NCI-H1105 treated with DMSO at 0.1 percent for 48 hours (cell line): ENCODE measurements around the gene TKT.

Source experiments
- DNase-seq: peaks from one replicate; lab custom pipeline; 2025; lab: John Stamatoyannopoulos, UW

Gene TKT

DNA sequence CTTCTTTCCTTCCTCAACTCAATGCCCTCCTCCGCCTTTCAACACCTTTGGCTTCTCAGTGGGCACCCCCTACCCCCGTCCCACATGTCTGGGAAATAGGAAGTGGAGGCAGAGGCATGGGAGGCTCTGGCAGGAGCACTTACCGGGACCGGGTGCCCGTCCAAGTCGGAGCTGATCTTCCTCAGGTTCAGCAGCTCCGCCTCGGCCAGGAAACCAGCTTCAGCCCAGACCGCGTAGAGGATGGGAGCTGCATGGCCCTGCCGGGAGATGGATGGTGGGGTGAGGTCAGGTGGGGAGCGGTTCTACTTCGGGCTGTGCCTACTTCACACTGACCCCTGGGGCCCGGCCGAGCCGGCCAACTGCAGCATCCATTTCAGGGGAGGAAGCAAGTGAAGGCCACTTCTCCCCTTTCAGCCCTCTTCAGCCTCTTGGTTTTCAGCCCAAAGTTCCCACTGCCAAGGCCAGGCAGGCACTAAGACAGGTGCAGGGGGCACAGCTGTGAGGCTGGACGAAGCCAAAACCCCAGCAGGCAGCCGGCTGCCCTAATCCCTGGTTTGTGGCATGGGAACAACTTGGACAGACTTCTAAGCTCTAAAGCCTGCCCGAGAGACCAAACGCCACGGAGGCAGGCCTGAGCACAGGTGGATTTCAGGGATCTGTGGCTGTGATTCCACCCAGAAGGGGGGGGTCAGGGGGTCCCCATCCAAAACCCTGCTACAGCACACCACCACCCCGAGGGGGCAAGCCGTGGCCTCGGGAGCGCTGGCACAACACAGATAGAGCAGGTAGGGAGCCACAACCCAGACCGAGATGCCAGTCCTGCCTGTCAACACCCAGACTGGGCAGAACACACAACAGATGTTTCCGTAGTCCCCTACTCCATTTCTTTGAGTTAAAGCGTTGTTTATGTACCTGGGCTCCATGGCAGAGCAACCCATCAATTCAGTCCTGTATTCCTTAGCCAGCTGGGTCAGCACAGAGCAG is 14.5 kb downstream of the TKT start:
- DNase-seq = no peak

DNA sequence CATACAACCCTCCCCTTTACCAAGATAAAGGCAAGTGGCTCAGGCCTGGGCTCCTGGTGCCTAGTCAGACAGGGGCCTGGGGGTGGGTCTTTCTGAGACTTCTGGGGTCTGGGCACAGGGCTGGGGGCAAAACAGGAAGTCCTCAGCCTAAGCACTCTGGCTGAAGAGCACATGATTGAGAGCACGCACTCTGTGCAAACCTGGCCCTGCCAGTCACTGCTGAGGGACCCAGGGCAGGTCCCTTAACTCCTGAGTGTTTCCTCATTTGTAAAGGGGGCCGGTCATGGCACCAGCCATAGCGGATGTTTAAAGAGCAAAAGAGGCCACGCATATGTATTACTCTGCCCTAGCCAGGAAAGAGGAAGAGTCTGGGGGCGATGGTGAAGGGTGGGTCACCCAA is 16.0 kb downstream of the TKT start:
- DNase-seq = no peak

DNA sequence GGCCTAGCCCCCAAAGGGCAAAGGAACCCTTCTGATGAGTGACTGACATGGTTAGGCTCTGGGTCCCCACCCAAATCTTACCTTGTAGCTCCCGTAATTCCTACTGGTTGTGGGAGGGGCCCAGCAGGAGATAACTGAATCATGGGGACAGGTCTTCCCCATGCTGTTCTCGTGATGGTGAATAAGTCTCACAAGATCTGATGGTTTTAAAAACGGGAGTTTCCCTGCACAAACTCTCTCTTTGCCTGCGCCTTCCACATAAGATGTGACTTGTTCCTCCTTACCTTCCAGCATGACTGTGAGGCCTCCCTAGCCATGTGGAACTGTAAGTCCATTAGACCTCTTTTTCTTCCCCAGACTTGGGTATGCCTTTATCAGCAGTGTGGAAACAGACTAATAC is 16.9 kb downstream of the TKT start:
- no peak for DNase-seq

DNA sequence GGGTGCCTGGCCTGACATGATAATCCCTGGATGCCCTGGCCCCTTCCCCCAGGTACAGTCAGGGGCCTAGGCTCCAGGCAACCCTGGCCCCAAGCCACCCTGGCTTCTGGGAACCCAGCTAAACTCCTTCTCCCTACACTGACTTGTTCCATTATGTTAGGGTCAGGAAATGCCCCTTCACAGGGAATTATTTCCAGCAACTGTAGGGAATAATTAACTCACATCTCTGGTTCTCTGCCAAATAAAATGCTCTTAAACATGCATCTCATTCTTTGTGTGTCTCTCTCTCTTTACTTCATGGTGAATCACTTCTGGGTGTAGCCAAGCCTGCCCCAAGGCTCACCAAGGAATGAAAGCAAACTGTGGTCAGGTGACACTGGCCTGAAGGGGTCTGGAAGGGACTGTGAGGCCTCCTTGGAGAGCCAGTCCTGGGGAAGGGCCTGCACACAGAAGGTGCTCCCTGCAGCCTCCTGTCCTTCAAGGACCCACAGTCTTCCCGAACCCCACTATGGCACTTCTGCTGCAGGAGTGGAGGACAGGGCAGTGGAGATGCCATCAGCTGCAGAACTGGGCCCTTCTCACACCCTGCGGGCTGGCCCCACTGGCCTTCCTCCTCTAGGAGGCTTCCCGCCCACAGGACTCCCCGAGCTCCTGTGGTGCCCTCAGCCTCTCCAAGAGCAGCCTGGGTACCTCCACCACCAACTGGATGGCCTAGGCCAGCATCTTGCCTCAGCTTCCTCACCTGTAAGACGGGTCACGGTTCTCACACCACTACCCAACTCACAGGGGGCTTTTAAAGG is 17.6 kb downstream of the TKT start:
- DNase-seq = peak; percentile 18

DNA sequence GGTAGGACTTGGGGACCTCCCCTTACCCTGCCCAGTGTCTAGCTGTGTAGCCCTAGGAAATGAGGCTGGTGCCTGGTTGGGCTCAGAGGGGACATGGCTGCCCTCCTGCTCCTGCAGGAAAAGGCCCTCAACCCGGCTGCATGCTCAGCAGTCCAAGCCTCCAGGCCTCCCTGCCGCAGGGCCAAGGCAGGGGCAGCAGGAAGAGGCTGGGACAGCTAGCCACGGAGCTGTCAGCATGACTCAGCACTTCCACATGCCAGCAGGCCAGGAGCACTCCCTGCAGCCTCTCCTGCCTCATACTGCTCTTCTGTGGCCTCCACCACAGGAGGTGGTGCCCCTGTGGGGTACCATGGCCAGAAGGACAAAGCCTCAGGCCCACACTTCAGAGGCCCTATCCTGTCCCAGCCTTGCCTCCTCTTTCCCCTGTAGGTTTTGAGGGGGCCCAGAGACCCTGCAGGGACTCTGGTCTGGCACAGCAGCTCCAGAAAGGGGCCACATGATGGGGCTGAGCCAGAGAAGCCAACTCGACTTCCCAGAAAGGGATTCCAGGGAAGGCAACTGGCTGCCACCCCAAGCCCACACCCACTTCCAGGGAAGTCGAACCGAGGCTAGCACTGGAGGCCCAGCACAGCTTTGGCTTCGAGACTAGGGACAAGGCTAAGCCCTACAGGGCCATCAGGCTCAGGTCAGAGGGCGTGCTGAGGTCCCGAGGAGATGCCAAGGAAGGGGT is 19.5 kb downstream of the TKT start:
- no peak for DNase-seq

DNA sequence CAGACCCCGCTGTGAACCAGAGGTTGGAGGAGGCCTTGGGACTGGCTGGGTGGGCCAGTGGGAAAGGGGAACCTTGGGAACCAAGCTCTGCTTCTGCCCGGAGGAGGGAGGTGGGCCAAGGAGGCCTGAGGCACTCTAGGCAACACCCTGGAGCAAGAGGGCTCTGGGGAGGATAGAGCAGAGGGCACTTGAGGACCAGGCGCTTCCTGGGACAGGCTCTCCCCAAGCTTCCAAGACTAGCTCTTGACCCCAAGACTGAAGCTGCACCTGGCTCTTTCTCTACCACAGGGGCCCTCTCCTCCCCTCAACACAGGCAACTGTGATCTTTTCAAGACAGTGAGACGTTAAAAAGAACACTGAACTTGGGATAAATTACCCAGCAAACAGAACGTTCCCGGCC is 20.3 kb downstream of the TKT start:
- no peak for DNase-seq

DNA sequence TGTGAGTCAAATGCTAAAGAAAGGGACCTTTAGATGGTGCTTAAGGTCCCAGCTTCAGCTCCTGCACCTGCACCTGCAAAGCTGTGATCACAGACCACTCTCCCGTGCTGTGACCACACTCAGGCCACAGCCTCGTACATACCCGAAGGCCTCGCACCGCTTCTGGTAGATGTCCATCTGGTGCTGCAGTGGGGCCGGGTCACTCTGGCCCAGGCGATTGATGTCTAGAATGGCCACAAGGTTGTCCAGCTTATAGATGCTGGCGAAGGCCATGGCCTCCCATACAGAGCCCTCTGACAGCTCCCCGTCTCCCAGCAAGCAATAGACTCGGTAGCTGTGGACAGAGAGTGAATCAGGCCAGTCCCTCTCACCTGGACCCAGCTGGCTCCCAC is 21.0 kb downstream of the TKT start:
- no peak for DNase-seq

DNA sequence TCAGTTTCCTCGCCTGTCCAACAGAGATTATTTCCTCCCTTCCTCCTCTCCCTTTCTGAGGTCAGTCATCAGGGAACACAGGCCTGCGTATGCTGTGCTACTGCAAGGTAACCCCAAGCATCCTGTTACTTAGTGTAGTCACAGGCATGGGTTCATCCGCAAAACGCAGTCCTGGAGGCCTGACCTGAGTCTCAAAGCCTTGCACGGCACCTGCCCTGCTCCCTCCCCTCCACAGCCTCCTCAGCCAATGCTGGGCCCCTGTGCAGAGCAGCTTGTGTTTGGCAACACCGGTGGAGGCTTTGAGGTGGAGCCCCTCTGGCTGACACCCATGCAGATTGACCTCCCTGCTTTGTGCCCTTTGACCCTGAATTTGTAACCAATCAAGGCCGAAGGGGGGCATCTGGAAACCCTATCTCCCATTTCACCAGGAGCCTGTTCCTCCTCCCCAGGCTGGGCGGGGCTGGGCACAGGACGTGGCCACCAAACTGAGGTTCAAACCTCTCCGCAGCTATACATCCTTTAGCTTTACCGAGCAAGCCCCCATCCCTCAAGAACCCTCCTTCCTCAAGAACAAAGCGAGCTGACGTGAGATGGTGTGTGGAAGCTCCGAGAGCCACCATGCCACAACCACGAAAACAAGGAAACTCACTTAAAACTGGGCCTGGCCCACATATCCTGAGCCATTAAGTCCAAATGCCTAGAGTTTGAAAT is 21.5 kb downstream of the TKT start:
- no peak for DNase-seq

DNA sequence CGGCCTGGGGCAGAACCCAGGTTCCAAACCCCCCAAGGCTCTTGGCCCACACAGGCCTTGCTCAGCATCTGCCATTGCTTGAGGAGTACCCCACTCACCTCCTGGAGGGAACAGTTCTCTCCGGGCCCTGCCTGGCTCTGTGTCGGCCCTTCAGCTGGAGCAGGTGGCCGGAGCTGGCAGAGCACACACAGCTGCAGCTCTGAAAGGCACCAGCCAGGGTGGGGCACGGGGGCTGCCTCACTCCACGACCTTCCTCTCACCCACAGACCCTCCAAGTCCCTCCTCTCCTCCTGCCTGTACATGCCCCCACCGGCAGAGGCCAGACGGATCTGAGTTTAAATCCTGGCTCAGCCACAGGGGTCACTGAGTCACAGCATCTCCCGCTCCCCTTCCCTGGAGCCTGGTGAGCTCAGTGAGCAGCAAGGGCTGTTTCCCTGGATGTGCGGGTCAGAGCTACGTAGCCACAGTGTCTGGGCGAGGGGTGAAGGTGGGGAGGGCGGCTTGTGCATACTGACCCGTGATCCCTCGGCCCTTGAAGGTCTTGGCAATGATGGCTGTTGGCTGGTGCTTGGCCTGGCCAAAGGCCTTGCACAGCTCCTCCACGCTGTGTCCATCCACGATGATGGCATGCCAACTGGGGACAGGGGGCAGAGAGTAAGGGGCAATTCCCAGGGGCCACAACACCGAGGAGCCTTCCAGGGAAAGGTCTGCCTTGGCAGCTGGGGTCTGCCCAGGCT is 23.0 kb downstream of the TKT start:
- DNase-seq = no peak

DNA sequence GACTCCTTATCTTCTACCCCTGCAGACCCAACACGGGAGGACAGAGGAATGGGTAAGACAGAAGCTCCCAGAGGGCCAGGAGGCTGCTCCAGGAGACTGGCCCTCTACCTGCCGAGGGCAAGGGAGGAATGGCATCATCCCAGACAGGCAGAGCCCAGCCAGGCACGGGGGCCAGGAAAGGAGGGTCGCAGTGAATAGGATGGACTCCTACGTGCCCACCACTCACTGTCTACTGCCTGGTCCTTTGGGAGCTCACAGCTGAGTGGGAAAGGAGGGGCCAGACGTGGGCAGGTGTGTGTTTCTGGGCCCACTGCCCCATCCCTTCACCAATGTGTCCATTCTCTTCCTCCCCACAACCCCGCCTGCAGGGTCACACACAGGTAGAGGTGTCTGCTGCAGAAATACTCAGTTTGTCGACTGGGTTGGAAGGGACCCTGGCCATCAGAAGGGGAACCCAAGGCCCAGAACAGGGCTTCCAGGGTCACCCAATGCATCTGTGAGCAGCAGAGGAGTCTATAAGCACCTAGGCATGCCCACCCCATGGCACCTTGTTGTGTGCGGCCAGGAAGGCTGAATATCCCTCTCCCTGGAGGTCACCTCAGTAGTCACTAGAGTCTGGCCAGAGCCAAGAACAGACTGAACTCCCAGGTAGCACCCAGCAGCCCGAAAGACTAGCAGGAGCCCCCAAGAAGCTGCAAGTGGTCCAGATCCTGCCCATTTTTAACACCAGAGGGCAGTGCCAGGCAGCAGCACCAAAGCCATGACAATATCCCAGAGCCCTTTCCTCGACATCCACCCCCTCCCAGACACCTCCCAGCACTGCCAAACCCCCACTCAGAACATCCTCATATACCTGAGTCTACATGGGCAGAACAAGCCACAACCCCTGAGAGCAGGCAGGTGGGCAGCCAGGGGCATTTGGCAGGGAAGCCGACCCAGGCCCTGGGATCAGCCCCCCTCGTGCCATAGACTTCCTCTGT is 24.0 kb downstream of the TKT start:
- no peak for DNase-seq

DNA sequence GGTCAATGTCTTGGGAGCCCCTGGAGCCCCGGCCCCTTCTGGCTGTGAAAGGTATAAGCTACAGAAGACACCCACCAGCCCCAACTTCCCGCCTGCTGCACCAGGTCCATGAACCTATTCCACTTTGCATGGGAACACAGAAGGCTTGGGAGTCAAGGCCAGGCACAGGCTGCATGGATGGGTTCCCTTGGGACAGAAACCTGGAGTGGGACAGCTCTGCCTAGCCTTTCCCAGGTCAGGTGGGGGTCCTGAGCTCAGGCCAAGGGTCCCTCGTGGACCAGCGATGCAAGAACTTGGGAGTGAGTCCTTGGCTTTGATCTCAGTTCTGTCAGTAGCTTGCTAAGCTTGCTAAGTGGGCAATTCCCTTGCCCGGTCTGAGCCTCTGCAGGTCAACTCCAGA is 25.0 kb downstream of the TKT start:
- DNase-seq = no peak

DNA sequence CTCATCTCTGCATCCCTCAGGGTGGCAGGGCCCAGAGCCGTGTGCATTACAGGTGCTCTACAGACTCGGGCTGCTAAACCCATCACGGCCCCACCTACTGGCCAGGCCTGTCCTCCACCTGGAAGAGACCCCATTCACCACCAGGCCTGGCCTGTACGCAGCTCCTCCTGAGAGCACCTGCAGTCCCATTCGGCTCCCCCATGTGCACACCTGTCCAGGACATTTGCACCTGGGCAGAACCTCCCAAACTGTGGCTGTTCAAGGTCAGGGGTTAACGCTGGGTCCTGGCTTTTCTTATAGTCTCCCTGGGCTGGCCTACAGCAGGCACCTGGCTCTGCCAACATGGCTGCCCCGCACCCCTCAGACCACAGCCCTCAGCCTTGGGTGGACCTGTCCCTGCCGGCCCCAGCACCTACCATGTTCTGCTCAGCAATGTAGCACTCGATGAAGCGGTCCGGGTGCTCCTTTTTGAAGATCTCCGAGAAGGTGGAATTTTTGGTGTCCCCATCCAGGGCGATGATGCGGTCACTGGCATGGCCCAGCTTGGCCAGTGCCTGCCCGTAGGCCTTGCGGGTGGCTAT is 25.7 kb downstream of the TKT start:
- no peak for DNase-seq

DNA sequence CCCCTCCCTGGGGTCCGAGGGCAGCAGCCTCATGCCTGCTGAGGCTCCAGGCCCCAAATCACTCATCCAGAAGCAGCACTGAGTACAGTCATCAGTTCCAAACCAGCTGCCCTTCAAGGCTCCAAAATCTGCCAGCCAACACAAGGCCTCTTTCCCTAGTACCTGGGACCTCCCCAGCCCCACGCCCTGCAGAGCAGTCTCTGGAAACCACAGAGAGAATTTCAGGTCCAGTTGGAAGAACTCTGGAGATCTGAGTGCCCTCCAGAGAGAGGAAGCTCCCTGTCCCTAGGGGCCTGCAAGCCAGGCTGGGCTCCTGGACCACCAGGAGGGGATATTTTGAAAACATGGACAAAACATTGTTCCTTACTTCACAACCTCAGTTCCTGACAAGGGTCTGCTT is 26.2 kb downstream of the TKT start:
- no peak for DNase-seq

DNA sequence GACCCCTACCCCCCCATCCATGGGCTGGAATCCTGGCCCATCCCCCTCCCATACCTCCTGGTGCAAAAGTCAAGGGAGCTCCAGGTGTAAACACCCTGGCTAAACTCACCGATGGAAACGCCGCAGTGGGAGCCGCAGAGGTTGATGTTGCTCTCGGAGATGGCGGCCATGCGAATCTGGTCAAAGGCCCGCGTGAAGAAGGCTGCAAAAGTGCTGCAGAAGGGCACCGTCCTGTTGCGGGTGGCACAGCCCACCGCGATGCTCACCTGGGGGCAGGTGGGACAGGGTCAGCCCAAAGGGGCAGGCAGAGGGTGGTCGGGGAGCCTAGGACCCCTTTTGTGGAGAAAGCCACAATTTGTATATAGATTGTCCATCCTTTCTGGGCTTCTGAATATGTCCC is 26.7 kb downstream of the TKT start:
- no peak for DNase-seq

DNA sequence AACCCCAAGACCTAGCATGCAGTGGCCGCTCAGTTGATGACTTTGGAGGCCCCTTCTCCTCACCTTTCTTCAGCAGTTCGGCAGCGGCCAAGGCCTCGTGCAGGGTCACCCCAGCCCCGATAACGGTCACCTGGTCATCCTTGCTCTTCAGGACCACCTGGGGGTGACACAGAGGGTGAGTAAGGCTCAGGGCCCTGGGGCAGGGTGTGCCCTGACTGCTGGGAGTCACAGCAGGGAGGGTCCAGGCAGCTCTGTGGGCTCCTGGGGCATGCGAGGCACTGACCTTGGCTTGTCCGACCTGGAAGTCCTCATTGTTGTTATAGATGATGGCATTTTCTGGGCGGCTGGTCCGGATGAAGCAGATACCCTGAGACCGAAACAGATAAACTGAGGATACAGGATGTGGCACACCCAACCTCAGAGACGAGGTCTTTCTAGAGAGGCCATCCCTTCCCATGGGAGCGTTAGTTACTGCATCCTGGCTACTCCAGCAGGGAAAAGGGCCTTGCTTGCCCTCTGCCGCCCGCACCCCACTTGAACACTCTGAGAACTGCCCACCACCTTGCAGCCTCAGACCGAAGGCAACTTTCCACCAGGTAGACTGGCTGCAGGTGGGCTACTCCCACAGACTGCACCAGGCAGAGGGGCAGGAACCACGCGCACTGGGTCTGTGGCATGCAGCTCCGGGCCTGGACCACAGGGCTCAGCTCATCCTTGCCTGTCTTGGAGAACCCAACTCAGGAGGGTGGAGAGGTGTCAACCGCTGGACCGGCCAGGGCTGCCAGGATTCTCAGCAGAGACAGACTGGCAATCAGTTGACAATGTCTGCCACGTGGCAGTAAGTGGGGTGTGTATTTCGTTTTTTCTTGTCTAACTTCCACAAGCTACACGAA is 27.6 kb downstream of the TKT start:
- no peak for DNase-seq

DNA sequence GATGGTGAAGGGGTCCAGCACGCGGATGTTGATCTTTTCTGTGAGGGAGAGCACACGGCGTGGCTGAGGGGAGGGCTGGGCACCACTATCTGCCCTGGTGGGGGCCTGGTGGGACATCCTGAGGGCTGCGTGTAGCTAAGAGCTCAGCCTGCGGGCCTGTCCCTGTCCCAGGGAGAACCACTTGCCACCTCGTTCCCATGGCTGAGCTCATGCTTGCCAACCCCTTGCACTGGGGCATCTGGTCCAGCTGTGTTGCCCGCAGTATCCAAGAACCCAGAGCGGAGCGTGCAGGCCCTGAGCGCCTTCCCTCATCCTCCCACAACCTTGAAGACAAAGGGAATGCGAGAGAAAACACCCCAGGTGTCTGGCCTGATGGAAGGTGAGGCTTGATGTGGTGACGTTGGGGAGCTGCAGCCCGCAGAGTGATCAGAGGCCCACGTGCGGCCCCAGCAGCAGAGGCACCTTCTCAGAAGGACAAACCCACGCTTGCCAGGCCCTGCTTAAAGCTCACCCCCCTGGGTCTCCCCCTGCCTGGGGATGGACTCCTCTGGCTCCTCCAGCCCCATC is 28.9 kb downstream of the TKT start:
- no peak for DNase-seq

DNA sequence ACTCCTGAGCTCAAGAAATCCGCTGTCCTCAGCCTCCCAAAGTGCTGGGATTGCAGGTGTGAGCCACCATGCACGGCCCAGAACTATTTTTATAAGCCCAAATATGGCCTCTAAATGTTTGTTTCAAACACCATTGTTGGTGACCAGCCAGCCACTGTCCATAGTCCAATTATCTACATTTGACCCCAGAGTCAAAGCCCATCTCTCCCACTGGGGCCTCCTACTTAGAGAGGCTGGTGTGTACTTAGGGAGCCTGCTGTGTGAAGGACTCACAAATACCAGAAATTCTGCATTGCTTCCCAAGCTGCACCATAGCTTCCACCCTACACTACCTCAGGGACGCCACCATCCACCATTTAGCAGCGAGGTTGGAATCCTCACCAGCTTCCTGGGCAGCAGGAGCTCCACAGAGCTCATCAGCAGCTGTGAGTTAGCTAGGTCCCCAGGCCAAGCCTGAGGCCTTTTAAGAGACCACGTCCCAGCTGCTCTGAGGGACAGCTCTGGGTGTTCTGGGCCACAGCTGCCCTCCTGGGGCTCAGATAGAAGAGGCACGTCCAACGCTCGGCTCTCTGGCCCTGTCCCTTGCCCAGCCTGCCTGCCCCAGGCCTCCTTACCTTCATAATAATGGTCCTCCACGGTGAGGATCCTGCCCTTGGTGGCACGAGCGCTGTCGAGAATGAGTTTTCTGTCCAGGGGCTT is 29.5 kb downstream of the TKT start:
- no peak for DNase-seq

DNA sequence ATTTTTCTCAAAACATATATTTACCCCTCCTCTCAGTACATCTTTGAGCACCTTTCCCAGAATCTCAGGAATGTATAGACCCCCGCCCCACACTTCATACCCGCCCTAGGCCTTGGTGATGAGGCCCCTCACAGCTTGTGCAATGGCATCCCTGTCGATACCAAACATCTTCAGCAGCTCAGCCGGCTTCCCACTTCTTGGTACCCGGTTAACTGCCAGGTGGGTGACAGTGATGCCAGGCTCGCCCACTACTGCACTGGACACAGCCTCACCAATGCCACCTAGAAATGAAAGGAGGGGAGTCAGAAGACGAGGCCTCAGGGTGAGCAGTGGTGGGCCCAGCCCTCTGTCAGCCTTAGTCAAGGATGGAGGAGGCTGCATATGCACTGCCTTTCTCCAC is 30.2 kb downstream of the TKT start:
- DNase-seq = no peak
